Measurements from ENCODE around the gene LYPD6B. TPM values are rescaled to one million over a fixed set of nuclear protein-coding genes. Genes with fewer than 3 reads are reported as not detected.

The LYPD6B gene
- total RNA-seq, 1 donor from 2014 or later, result 13.5 TPM

DNA sequence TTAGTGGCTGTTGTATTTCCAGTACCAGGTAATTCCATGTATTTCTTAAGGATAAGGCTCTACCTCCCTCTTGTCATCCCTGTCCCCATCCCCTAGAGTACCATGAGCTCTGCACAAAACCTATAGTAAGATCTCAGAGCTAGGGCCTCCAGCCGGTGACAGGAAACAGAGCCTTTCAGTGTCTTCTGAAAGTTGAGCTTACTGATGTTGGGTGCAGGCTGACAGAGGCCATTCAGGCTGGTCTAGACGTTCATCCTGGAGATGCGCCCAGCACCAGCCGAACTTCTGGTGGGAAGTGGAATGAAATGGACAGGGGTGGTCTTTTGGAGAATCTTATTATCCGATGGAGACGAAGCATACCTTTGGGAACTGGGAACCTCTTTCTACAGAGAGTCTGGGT lies 16.7 kb upstream of the LYPD6B start:
- no peaks in the 10 kb centered on the region for H3K36me3 Mint-ChIP-seq (ENCODE audit: unreplicated experiment)
- H3K9me3 Mint-ChIP-seq (ENCODE audit: unreplicated experiment), result no peaks in the 10 kb centered on the region
- H3K4me3 Mint-ChIP-seq (ENCODE audit: unreplicated experiment), result no peak overlapping the region
- no peaks in the 10 kb centered on the region for H3K27me3 Mint-ChIP-seq (ENCODE audit: unreplicated experiment)
- peaks cover 26% of the 10 kb centered on the region for H3K4me1 Mint-ChIP-seq (ENCODE audit: unreplicated experiment)
- TF ChIP-seq, protein P1, sequence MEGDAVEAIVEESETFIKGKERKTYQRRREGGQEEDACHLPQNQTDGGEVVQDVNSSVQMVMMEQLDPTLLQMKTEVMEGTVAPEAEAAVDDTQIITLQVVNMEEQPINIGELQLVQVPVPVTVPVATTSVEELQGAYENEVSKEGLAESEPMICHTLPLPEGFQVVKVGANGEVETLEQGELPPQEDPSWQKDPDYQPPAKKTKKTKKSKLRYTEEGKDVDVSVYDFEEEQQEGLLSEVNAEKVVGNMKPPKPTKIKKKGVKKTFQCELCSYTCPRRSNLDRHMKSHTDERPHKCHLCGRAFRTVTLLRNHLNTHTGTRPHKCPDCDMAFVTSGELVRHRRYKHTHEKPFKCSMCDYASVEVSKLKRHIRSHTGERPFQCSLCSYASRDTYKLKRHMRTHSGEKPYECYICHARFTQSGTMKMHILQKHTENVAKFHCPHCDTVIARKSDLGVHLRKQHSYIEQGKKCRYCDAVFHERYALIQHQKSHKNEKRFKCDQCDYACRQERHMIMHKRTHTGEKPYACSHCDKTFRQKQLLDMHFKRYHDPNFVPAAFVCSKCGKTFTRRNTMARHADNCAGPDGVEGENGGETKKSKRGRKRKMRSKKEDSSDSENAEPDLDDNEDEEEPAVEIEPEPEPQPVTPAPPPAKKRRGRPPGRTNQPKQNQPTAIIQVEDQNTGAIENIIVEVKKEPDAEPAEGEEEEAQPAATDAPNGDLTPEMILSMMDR (IDR thresholded peaks at IDR 0.05), result no peak
- H3K27ac Mint-ChIP-seq (ENCODE audit: unreplicated experiment), result no peak overlapping the region
- no peak for DNase-seq (ENCODE audit: extremely low spot score, unreplicated experiment)

DNA sequence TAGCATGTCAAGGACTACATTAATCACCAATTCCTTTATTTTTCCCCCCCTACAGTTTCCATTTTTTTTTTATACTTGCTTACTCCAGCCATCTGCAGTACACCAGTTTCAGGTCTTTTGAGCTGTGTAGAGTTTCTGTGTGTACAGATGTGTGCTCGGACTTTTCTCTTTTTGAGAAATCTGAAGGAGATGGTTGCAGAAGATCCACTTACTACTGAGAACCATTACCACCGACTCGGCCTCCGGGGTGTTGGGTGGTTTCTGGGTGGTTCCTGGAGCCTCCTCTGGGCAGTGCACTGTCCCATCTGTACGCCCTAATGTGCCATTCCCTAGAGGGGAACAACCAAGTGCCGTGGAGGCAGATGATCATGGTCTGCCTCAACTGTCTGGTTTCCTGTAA lies 15.4 kb upstream of the LYPD6B start:
- H3K9me3 Mint-ChIP-seq (ENCODE audit: unreplicated experiment), result no peaks in the 10 kb centered on the region
- DNase-seq (ENCODE audit: extremely low spot score, unreplicated experiment), result no peak
- no peak overlapping the region for H3K4me3 Mint-ChIP-seq (ENCODE audit: unreplicated experiment)
- no peak overlapping the region for H3K27ac Mint-ChIP-seq (ENCODE audit: unreplicated experiment)
- peaks cover 15% of the 10 kb centered on the region for H3K4me1 Mint-ChIP-seq (ENCODE audit: unreplicated experiment)
- TF ChIP-seq, protein P1 (IDR thresholded peaks at IDR 0.05), result no peak
- H3K27me3 Mint-ChIP-seq (ENCODE audit: unreplicated experiment), result no peaks in the 10 kb centered on the region
- H3K36me3 Mint-ChIP-seq (ENCODE audit: unreplicated experiment), result no peaks in the 10 kb centered on the region

DNA sequence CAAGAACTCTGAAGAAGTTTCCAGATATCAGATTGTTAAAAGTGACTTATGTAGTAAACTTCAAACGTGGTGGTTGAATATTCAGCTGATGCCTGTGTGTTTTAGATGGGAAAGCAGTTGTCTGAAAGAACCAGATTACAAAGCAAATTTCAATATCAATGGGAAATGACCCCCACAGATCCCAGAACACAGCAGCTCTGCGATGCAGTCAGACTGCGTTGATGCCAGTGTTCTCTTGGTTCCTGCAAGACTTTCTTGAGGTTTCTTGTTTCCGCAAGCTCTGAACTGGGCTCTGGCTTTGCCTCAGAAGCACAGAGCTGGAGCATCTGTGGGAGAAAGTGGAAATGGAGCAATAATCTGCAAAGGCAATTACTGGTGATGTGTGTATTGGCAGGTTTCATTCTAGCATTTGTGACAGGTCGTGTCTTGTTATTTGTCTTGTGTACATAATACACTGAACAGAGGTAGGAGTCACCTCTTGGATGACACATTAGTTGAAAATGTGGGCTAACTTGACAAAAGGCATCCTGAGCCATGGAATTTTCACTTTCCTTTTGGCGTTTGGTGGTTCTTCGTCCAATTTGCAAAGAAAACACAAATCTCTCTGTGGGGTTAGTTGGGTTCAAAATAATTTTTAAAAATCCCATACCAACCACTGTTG lies 10.8 kb upstream of the LYPD6B start:
- Mint-ChIP-seq H3K4me3 (ENCODE audit: unreplicated experiment) (no peak overlapping the region), H3K36me3 (ENCODE audit: unreplicated experiment) (no peaks in the 10 kb centered on the region), H3K27ac (ENCODE audit: unreplicated experiment) (no peak overlapping the region), H3K9me3 (ENCODE audit: unreplicated experiment) (no peaks in the 10 kb centered on the region), H3K27me3 (ENCODE audit: unreplicated experiment) (no peaks in the 10 kb centered on the region), H3K4me1 (ENCODE audit: unreplicated experiment) (no peaks in the 10 kb centered on the region)
- TF ChIP-seq, protein P1 (IDR thresholded peaks at IDR 0.05), result no peak
- no peak for DNase-seq (ENCODE audit: extremely low spot score, unreplicated experiment)

DNA sequence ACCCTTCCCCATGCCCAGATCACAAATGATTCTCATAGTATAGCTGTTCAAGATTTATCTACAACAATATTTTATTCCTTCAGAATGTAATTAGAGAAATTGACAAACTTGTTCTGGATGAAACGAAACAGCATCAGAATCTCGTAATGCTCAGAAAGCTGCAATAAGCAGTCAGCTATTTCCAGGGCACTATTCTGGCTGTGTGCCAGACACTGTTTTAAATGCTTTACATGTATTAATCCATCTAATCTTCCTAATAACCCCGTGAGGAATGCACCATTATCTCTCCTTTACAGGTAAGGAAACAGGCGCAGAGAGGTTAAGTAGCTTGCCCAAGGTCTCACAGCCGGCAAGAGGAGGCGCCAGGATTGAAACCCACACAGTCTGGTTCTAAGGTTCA lies 10.1 kb upstream of the LYPD6B start:
- H3K27ac Mint-ChIP-seq (ENCODE audit: unreplicated experiment), result no peak overlapping the region
- no peak for DNase-seq (ENCODE audit: extremely low spot score, unreplicated experiment)
- no peaks in the 10 kb centered on the region for H3K36me3 Mint-ChIP-seq (ENCODE audit: unreplicated experiment)
- TF ChIP-seq, protein P1 (IDR thresholded peaks at IDR 0.05), result no peak
- H3K9me3 Mint-ChIP-seq (ENCODE audit: unreplicated experiment), result no peaks in the 10 kb centered on the region
- no peaks in the 10 kb centered on the region for H3K4me1 Mint-ChIP-seq (ENCODE audit: unreplicated experiment)
- no peak overlapping the region for H3K4me3 Mint-ChIP-seq (ENCODE audit: unreplicated experiment)
- H3K27me3 Mint-ChIP-seq (ENCODE audit: unreplicated experiment), result no peaks in the 10 kb centered on the region

DNA sequence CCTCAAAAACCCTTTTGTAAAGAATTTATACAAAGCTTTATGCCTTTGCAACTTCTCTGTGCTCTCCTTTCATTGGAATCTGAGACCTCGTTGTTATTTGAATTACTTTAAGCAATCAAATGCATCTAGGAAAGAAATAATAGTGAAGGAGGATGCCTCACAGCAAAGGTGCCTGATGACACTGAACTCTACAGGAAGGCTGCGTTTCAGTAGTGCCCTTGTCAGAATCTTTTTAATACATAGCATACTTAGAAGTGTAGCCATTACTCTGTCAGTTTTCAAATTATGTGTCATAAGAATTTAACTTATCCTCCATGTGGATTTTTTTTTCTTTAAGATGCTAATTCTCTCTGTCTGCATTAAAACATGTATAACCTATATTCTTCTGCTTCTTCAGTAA lies 9.6 kb upstream of the LYPD6B start:
- Mint-ChIP-seq H3K9me3 (ENCODE audit: unreplicated experiment) (no peaks in the 10 kb centered on the region), H3K27ac (ENCODE audit: unreplicated experiment) (no peak overlapping the region), H3K27me3 (ENCODE audit: unreplicated experiment) (no peaks in the 10 kb centered on the region)

More for the DNA sequence above, 9.6 kb upstream of the LYPD6B start:
- no peak overlapping the region for H3K4me3 Mint-ChIP-seq (ENCODE audit: unreplicated experiment)
- no peaks in the 10 kb centered on the region for H3K36me3 Mint-ChIP-seq (ENCODE audit: unreplicated experiment)
- TF ChIP-seq, protein P1 (IDR thresholded peaks at IDR 0.05), result no peak
- H3K4me1 Mint-ChIP-seq (ENCODE audit: unreplicated experiment), result no peaks in the 10 kb centered on the region
- DNase-seq (ENCODE audit: extremely low spot score, unreplicated experiment), result no peak
